HG03060 (cell line): ENCODE data around the gene ANGPTL2.

Source experiments
- ATAC-seq: cut with Tn5 transposase; IDR thresholded peaks from one replicate; pipeline ENCODE4 v1.9.1; 2021; ENCODE audit warnings: low read depth, moderate number of reproducible peaks; ENCODE audit not compliant: unreplicated experiment

ANGPTL2 gene

DNA sequence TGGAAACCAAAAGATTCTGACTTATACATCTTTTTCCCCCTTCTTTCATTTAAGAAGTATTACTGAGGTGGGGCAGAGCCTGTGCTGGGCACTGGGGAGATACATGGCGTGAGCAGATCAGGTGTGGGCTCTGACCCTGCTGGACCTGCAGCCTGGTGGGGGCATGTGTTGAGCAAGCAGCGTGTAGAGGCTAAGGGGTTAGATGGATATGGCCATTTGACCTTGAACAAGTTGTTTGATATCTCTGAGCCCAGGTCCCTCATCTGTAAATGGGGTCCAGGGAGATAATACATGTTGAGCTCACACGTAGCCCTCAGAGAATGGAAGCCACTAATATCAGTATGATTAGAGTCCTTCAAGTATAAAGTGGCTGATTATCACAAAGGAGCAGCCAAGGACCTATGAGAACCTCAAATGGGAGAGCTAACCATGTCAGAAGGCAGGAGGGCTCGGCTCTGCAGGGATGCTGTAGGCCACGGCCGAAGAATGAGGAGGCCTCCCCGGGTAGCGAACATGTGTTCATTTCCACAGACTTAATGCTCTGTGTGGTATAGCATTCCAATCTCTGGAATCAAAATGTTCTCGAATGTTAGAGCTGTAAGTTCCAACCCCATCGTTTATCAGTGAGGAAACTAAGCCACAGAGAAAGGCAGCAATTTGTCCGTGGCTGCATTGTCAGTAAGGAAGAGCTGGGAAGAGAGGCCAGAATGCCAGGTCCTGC, 15.4 kb upstream of the ANGPTL2 start:
- ATAC-seq, result no peak

DNA sequence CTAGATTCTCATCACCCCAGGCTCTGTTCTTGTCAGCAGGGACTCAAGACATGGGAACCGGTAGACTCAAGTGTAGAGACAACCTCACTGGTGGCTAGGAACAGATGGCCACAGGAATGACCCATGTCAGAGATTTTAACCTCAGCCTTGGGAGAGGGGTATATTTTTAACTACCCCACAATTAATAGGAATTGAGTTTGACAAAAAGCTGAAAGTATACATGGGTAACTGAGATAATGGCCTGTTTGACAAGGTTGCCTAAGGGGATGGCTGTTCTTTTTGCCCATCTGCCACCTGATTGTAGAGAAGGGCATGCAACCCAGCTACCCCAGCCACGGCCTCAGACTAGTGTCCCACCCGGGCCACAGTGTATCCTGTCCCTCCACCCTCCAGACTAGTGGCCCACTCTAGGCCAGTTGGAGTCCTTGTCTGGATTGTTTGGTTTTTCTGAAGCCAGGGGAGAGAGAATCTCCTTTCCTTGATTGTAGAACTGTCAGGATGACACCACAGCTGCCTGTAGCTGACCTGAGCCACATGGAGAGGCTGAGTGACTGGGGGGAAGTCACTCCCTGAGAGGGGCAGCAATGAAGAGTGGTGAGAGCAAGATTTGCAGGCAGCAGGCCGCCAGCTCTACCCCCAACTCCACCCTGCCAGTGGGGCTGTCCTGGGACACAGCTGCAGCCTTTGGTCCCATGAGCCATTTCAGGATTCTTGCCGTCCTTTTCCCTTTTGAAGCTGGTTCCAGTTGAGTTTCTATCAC, 14.6 kb upstream of the ANGPTL2 start:
- ATAC-seq, result no peak

DNA sequence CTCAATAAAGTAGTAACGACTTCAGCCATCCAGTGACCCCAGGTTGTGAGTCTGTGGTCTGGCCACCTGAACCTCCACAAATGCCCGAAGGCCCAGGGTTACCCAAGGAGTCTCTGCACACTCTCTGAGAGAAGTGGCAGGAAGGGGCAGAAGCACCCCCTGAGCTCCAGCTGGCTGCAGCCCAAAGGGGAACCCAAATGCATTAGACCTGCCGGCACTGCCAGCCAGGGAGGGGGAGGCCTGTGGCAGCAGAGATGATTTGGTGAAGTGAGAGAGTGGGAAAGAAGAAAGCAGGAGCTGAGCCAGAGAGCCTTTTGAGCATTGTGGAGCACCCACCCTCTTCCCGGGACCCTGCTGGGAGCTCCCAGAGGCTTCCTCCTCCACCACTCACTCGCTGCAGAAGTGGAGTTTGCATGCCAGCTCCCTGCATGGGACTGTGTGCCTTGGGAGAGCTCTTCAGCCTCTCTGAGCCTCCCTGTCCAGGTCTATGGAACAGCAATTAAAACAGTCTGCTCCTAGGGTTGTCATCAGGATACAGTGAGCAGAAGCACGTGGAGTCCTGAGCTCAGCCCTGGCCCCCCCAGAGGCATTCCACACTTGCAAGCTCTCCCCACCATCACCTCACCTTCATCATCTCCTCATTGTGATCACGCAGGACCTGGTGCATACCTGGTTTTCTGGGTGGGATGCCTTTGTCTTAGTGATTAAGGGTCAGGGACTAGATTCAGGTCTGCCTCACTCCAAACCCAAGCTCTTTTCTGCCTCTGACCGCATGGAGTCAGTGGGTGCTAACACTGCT, 13.8 kb upstream of the ANGPTL2 start:
- ATAC-seq, result no peak

DNA sequence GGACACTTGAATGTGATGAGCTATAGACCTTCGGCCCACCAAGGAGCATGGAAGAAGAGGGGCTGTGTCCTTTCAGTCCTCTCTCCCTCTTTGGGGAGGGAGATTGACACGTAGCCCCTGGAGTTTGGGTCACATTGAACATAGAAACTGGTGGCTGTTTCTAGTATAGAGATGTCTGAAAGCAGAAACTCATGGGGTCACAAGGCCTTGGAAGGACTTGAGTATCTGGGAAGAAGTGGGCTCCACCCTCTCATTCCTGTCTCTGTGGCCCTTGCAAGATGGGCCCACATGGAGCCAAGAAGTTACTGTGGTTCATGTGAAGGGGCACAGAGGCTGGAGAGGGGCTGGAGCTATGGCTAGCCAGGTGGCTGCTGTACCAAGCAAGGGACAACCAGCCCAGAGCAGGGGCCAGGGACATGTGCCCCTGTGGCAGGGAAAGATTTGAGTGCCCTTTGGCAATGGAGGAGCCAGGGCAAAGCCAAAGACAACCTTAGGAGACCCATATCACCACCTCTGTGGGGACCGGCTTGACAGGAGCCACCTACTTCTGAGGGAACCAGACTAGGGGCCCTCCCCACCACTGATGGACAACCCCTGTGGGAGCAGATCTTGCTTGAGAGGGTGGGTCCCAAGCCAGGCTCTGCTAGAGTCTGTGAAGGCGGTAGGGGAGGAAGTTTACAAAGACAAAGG, 12.8 kb upstream of the ANGPTL2 start:
- no peak for ATAC-seq

DNA sequence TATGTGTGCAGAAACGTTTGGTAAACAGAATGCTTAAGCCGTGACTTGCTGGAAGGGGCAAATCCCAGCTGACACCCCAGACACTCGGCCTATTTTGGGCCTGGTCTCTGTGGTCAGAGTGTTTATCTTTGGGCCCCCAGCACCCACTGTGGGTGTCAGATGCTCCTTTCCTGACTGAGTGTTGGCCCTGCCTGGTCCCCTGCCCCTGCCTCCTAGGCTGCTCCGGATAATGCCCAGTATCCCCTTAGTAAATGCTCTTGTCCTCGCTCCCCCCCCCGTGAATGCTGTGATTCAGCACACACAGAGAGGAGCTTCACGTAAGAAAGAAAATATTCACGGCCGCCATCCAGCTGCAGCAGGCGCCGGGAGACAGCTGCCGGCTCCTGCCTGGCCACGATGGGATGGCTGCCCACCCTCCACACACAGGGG, 11.3 kb upstream of the ANGPTL2 start:
- ATAC-seq, result no peak

DNA sequence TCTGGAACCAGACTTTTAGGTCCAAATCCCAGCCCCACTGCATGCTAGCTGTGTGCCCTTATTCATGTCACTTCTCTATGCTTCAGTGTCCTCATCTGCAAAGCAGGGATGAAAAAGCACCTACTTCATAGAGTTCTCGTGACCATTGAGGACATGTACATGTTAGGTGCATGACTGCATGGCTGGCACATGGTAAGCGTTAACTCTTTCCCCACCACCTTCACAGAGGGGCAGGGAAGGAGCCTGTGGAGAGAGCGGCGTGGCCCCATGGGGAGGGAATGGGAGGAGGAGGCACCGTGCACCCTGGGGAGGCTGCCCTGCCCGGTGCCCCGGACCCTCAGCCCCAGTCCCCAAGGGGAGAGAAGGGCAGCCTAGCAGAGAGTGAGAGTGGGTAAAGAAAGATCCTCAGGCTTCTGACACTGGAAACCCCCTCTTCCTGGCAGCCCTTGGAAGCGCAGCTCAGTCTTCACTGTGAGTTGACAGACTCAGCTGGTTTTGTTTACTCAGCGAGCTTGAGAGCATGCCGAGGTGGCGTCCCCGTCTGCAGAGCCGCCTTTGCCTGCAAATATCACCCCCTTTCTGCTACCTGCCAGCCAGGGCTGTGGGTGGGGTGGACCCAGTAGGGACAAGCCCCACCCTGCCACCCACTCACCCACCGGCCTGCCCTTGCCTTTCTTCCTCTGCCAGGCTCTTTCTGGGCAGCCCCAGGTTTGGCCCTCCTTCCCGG, 10.6 kb upstream of the ANGPTL2 start:
- ATAC-seq, result no peak

DNA sequence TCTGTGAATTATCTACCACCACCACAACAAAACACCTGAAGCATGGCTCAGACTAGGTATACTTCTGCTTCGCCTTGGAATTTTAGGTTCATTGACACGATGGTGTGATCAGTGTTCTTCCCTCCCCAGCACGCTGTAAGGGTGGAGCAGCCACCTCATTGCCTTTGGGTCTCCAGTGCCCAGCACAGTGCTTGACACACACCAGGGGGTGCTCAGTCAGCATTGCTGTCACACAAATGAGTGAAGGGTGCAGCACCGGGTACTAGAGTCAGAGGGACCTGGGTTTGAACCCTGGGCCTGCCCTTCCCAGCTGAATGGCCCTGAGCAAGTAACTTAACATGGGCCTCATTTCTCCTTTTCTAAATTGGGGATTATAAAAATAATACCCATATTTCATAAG, 9.9 kb upstream of the ANGPTL2 start:
- no peak for ATAC-seq

DNA sequence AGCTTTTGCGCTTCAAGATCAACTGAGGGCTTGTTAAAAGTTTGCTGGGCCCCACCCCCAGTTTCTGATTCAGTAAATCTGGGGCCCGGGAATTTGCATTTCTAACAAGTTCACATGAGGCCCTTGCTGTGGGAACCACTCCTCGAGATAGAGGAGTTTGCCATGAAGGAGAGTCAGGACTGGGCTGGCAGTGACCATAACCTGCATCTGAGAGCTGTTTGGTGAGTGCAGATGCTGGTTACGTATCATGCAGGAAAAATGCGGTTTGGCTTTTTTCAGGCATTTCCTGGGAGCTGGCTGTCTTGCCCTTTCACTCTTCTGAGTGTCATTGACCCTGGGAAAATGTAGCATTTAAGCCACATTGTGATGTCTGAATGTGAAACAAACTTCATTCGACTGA, 9.4 kb upstream of the ANGPTL2 start:
- no peak for ATAC-seq

DNA sequence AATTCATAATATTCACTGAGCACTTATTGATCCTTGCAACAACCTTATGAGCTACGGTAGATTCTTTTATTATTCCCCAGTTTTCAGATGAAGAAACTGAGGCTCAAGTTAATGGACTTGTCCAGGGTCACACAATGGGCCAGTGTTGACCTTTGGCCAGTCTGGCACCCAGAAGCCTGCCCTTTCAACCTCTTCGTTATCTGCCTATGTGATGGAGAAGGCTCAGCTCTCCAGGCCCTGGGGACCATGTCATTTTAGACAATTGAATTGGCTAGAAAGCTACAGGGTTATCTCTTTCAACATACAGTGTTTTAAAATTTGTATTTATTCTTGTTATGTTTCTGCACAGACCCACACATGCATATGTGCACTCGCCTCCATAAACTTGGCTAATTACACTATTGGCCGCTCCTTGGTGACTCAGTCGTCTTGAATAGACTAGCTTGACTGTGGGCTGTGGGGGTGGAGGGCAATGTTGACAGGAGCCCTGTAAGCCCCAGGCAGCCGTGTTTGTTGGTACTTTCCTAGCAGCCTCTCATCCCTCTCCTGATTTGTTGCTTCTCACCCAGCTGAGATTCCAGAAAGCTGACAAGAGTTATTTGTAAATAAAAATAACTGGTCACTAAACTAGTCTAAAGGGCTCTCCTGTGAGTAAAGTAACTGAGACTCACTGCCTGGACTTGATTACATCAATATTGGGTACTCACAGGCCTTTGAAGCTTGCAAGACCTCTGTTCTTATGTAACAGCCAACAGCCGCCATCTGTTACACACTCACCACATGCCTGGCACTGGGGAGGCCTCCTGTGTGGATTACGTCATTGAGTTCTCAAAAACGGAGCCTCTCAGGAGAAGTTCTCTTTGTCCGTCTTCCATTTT, 8.5 kb upstream of the ANGPTL2 start:
- no peak for ATAC-seq

DNA sequence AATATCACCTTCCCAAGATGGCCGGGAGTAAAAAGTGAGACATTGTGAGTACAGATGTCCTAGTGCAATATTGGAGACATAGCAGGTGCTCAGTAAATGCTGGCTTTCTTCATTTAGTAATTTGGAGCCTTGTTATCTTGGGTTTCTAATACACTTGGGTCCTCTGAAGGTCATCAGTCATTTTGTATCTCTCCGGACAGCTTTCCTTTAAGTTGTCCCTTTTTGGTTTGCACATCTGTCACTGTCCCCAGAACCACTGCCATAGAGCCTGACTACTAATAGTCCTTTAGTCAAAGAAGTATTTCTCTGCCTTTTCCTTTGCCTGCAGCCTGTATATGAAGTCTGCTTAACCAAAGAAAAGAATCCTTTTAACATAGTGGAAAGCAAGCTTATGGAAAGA, 7.8 kb upstream of the ANGPTL2 start:
- no peak for ATAC-seq

DNA sequence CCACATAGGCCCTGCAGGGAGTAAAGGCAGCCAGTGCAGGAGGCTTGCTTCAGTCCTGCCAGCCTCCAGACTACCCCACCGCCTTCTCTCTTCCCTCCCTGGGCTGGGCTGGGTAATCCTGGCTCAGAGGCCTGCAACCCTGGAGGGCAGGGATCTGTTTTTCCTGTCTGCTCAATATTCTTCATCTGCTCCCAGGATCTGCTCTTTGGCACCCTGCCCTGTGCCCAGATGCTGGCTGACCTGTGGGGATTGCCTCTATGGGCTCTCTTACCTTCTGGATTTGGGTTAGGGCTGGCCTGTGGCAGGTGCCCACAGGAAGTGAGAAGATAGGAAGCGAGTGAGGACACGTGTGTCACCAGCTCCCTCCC, 7.3 kb upstream of the ANGPTL2 start:
- ATAC-seq, result no peak

DNA sequence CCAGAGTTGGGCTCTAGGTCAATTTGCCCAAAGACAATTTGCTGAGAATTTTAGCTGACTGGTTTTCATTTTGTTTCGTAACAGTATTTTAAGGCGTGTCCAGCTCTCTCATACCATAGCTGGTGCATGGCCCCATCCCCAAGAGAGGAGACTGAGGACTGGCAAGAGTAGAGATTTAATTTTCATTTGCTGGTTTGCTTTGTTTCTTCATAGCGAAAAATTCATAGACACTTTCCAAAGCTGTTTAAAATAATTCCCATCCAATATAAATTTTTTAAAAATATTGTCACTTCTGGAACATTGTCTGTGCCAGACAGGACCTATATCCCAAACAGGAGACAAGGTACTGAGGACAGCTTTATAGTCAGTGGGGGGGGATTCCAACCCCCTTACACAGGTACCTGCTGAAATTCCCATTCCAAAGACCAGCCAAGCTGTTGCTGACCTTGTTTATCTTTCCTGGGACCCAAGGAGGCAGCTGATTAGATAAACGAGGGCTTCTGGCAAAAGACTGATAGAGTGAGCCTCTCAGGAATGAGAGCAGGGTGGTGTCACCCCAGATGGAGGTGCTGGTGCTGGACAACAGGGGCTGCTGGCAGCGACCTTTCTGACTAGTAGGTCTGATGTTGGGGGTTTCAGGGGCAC, 6.8 kb upstream of the ANGPTL2 start:
- no peak for ATAC-seq

DNA sequence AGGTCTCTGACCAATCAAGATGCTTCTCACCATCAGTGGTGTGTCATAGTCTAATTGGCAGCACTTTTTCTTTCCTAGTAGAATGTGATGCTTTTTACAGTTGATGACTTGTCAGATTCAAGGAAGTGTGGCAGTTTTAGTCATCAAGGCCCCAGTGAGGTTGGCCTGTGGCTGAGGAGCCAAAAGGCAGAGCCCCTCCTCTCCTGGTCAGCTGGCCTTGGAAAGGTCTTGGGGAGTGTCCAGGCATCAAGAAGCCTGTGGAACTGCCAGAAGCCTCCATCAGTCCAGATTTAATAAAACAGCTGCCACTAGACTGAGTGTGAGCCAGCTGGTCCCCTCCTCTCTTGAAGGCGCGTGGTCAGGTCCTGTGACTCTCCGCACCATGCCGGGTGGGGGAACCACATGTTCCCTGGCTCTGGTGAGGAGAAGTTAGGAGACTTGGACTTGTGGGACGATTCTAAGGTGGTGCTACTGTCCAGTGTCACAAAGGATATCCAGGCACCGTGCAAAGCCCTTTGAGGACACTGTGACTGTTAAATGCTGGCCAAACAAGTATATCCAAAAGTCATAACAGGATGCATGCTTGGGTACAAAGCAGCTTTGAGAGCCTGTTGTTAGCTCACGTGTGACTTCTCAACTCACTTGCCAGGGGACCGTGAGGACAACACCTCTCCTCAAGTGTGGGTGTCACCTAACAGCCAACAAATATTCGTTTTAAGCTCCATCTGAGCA, 6.1 kb upstream of the ANGPTL2 start:
- ATAC-seq, result no peak

DNA sequence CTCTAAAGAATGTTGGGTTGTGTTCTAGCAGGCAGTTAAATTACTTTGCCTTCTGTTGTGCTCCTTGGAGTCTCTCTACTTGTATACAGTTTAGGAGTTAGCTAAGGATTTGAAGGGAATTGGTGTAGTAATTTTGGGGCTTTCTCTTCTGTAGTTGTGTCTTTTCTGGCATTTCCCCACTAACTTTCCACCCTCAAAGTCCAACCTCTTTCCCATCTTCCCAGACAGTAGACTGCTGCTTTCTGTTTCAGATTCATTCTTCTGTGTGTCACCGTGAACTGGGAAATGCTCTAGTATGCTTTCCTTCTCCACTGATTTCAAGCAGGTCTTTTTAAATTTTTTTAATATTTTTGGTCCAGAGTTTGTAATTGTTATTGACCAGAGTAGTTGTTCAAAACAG, 4.5 kb upstream of the ANGPTL2 start:
- no peak for ATAC-seq

DNA sequence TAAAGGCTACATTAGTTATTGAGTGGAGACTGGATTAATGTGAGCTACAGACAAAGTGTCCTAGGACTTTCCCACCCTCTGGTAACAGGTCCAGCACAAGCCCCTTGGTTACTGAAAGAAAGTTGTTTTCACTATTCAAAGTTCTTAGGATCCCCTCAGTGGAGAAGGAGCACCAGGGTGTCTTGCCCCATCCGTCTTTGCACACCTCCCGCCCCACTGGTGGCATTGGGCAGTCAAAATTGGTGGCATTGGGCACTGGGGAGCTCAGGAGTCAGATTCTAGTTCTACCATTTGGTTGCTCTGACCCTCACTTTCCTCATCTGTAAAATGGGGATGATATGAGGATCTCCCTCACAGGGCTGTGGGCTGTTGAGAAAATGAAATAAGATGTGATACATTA, 2.4 kb upstream of the ANGPTL2 start:
- no peak for ATAC-seq

DNA sequence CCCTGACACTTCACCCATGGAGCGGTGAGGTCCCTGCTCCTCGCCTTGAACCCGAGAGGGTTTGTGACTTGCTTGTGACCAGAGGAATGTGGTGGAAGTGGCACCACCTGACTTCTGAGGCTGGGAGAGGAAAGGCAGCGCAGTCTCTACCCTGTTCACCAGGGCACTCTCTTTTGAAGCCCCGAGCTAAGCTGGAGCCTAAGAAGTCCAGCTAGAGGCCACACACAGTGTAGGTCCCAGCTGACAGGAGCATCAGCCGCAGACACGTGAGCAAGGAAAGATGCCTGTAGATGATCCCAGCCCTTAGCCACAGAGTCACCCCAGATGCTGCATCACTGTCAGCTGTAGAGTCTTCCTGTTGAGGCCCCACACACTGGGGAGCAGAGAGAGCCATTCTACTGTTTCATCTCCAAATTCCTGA, 1.7 kb upstream of the ANGPTL2 start:
- ATAC-seq, result no peak

DNA sequence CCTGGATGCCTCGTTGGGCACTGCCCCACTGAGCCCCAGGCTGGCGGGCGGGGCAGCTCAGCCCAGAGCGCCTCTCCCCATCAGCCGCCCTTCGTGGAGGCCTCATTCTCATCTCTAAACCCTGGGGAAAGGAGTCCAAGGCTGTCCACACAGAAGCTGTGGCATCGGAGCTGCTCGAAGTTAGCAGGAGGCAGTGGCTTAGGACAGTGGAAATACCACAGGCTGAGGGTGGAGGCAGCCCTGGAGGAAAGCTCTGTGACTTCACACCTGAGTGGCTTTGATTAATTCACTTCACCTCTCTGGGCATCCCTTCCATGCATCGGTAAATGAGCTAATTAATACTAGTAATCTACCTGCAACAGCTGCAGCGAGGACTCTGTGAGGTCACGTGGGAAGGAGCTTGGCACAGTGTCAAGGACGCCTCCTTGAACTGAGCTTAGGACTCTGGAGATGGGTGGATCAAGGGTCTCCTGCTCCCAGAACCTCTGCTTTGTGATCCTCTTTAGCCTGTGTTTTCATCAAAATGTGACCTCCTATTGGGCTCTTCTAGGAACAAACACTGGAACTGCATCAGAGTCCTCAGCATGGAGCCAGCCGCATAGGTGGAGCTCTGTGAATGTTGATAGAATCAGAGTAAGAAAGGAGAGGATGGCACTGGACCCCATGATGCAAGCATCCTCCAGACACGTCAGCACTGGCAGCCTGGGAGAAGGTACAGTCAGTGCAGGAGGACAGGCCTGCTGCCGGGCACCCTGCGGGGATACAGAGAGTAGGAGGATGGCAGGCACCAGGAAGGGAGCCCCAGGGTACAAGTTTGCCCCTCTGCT, 842 bp upstream of the ANGPTL2 start:
- ATAC-seq, result no peak
